Skeletal muscle tissue (tissue), 4 donors: Measurements from ENCODE around the gene MAPK12. TPM values are rescaled to one million over a fixed set of nuclear protein-coding genes. Genes with fewer than 3 reads are reported as not detected.

Source experiments
- H3K27ac ChIP-seq: one replicate; pipeline ENCODE4 v1.7.0; 2013; ENCODE audit warnings: mild to moderate bottlenecking, low read depth, low read length, inconsistent platforms
- H3K27me3 ChIP-seq, 3 donors: one replicate each; pipeline ENCODE4 v1.7.0; 2013; ENCODE audit warnings: low read length in 3 of 3; ENCODE audit not compliant: control insufficient read depth in 3 of 3, insufficient read depth in 3 of 3
- H3K36me3 ChIP-seq, 3 donors: one replicate each; pipeline ENCODE4 v1.7.0; 2013; ENCODE audit warnings: low read length in 3 of 3; ENCODE audit not compliant: control insufficient read depth in 3 of 3, insufficient read depth in 3 of 3
- H3K4me1 ChIP-seq, 3 donors: one replicate each; pipeline ENCODE4 v1.7.0; 2013; ENCODE audit warnings: low read length in 3 of 3, mild to moderate bottlenecking in 3 of 3; ENCODE audit not compliant: control insufficient read depth in 3 of 3, insufficient read depth in 3 of 3
- H3K4me3 ChIP-seq, 3 donors: one replicate each; pipeline ENCODE4 v1.7.0; 2013; ENCODE audit warnings: low read length in 3 of 3
- H3K9ac ChIP-seq, 3 donors: one replicate each; pipeline ENCODE4 v1.7.0; 2013; ENCODE audit warnings: low read length in 3 of 3, mild to moderate bottlenecking in 3 of 3, moderate library complexity in 2 of 3, low read depth in 1 of 3
- H3K9me3 ChIP-seq, 3 donors: one replicate each; pipeline ENCODE4 v1.7.0; 2013; ENCODE audit warnings: low read length in 3 of 3; ENCODE audit not compliant: control insufficient read depth in 3 of 3
- total RNA-seq: library from RNA; depleted of rRNA; stranded (reverse); fragments of >200 nt; gene quantifications from one replicate; pipeline ENCODE4 v1.2.3, GENCODE V29; 2014
- donor health status: Osteomylitis.

The MAPK12 gene
- total RNA-seq, 1 donor from 2014 or later, result 18.8 TPM

- no peak overlapping the region for H3K9ac ChIP-seq
- H3K36me3 ChIP-seq, result peaks cover 0 to 2% (median 0%) of the 10 kb centered on the region in 3 donors
- no peak overlapping the region for H3K27ac ChIP-seq
- H3K27me3 ChIP-seq, result peaks cover 0 to 19% (median 7%) of the 10 kb centered on the region in 3 donors
- peaks cover 9 to 46% (median 34%) of the 10 kb centered on the region in 3 donors for H3K4me1 ChIP-seq
- H3K9me3 ChIP-seq, result no peaks in the 10 kb centered on the region
- H3K4me3 ChIP-seq, result no peak overlapping the region
These were observed 7.2 kb upstream of the MAPK12 start for GRCh38 chr22:50268655-50269113.

GRCh38 chr22:50267591-50268390, 6.3 kb upstream of the MAPK12 start:
- Histone ChIP-seq H3K27me3 (peaks cover 0 to 18% (median 5%) of the 10 kb centered on the region in 3 donors), H3K9me3 (no peaks in the 10 kb centered on the region), H3K4me1 (peaks cover 14 to 55% (median 43%) of the 10 kb centered on the region in 3 donors), H3K36me3 (peaks cover 0 to 2% (median 0%) of the 10 kb centered on the region in 3 donors), H3K27ac (no peak overlapping the region), H3K9ac (no peak overlapping the region), H3K4me3 (peak overlapping the region in 2 of 3 donors; percentile 45 to 49)

DNA sequence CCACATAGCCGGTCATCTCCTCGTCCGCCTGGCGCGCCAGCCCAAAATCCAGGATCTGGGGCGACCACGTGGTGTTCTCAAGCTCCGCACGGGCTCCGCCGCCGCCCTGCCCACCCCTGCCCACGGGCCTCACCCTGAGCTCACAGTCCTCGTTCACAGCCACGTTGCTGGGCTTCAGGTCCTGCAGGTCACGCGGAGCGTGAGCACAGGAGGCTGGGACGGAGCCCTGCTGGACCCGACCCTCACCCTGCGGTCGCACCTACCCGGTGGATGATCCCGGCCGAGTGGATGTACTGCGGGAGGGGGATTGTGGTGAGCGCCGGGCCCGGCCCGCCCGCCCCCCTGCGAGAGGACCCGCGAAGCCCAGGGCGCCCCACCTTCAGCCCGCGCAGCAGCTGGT, 5.5 kb upstream of the MAPK12 start:
- Histone ChIP-seq H3K27me3 (peaks cover 0 to 13% (median 0%) of the 10 kb centered on the region in 3 donors), H3K4me3 (peak overlapping the region in 2 of 3 donors; percentile 45 to 49), H3K27ac (no peak overlapping the region), H3K36me3 (peaks cover 0 to 2% (median 0%) of the 10 kb centered on the region in 3 donors), H3K4me1 (peaks cover 22 to 59% (median 51%) of the 10 kb centered on the region in 3 donors), H3K9ac (no peak overlapping the region), H3K9me3 (no peaks in the 10 kb centered on the region)

GRCh38 chr22:50264946-50265669, 3.6 kb upstream of the MAPK12 start:
- peaks cover 0 to 2% (median 0%) of the 10 kb centered on the region in 3 donors for H3K36me3 ChIP-seq
- no peak overlapping the region for H3K27ac ChIP-seq
- H3K4me1 ChIP-seq, result peaks cover 17 to 52% (median 44%) of the 10 kb centered on the region in 3 donors
- no peak overlapping the region for H3K9ac ChIP-seq
- H3K27me3 ChIP-seq, result peaks cover 0 to 8% (median 0%) of the 10 kb centered on the region in 3 donors
- no peaks in the 10 kb centered on the region for H3K9me3 ChIP-seq
- H3K4me3 ChIP-seq, result no peak overlapping the region

DNA sequence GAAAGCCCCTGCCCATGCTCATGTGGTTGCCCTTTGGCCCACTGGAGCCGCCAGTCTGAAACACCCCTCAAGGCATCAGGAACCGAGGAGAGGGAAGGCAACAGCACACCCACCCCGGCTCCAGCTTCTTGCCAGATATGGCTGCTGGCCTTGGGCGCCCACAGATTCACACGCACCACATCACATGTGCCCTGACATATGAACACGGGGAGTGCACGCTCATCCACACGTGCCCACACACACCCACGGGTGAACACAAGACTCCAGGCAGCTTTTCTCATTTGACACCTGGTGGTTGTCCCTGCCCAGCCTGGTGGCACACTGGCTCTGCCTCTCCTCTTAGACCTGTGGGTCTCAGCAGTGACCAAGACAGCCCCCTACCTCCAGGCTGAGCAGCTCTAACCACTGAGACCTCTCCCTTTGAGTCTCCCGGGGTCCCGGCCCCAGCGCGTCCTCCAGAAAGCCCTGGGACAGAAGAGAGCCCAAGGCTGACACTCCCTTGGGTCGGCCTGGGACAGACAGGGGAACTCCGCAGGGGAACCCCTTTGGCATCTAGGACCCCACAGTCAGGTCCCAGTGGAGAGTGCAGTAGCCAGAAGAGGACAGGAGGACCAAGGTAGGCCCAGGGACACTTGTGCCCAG, 2.7 kb upstream of the MAPK12 start:
- no peak overlapping the region for H3K9ac ChIP-seq
- H3K4me3 ChIP-seq, result no peak overlapping the region
- H3K27me3 ChIP-seq, result peaks cover 0 to 4% (median 0%) of the 10 kb centered on the region in 3 donors
- H3K4me1 ChIP-seq, result peaks cover 21 to 56% (median 48%) of the 10 kb centered on the region in 3 donors
- H3K27ac ChIP-seq, result no peak overlapping the region
- H3K9me3 ChIP-seq, result no peaks in the 10 kb centered on the region
- peaks cover 0 to 4% (median 0%) of the 10 kb centered on the region in 3 donors for H3K36me3 ChIP-seq

DNA sequence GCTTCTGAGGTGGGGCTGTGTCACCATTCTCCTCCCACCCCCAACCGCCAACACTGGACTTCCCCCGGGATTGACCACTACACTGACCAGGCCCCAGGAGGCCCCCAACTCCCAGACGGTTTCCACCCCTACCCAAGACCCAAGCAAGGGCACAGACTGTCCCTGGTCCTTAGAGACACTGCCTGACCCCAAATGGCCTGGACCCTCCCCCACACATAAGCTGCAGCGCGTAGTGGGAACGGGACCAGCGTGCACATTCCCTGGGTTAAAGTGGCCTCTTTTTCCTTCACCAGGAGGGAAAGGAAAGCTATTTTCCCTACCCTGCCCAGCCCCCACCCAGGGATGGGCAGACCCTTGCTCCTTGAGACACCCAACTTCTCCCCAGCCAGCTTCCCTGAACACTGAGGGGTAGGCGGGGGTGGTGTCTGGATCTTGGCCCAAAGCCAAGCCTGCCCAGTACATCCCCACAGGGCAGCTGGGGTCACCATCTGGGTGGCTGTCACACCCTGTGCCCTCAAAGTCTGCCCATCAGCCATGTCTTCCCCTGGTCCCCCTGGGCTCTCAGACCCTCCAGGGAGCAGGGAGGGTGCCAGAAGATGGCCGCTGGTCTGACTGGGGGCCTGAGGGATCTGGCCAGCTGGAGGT, 1.6 kb upstream of the MAPK12 start:
- H3K9ac ChIP-seq, result peak overlapping the region; percentile 5 to 81 (median 73)
- peaks cover 29 to 54% (median 50%) of the 10 kb centered on the region in 3 donors for H3K4me1 ChIP-seq
- no peaks in the 10 kb centered on the region for H3K9me3 ChIP-seq
- peak overlapping the region; percentile 88 for H3K27ac ChIP-seq
- no peaks in the 10 kb centered on the region for H3K27me3 ChIP-seq
- peak overlapping the region in 2 of 3 donors; percentile 22 to 58 for H3K4me3 ChIP-seq
- peaks cover 0 to 4% (median 0%) of the 10 kb centered on the region in 3 donors for H3K36me3 ChIP-seq

- no peaks in the 10 kb centered on the region for H3K9me3 ChIP-seq
- peaks cover 0 to 4% (median 0%) of the 10 kb centered on the region in 3 donors for H3K36me3 ChIP-seq
- H3K4me1 ChIP-seq, result peaks cover 33 to 59% (median 53%) of the 10 kb centered on the region in 3 donors
- no peaks in the 10 kb centered on the region for H3K27me3 ChIP-seq
- peak overlapping the region; percentile 88 for H3K27ac ChIP-seq
- peak overlapping the region; percentile 5 to 81 (median 73) for H3K9ac ChIP-seq
- peak overlapping the region; percentile 38 to 67 (median 58) for H3K4me3 ChIP-seq
These were observed 1.0 kb upstream of the MAPK12 start for GRCh38 chr22:50262460-50262911.

DNA sequence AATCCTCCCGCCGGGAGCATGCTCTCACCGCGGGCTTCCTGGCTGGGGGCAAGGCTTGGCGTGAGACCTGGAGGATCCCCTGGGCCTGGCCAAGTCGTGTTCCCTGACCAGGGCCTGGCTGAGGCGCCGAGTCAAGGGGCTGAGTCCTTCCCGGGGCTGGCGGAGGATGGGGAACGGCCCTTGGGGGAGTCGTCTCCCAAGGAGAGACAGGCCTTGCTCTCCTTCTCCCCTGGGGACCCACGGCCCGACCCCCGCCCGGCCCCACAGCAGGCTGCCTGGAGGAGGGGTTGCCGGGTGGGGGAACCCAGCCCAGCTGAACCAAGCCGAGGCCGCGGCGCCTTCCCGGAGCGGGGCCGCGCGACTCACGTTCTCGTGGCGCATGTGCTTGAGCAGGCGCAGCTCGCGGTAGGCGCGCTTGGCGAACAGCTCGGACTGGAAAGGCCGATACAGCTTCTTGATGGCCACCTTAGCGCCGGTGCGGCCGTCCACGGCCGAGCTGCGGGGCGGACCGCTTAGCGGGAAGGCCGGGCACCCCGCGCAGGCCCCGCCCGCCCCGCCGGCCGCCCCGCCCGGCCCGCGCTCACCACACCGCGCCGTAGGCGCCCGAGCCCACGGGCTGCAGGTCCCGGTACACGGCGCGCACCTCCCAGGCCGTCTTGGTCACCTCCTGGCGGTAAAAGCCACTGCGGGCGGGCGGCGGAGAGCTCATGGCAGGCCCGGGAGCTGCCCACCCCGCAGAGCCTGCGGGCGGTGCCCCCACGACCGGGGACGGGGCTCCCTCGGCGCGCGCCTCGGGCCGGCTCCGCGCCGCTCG, 475 bp downstream of the MAPK12 start:
- H3K27me3 ChIP-seq, result no peaks in the 10 kb centered on the region
- H3K4me1 ChIP-seq, result peaks cover 48 to 60% (median 57%) of the 10 kb centered on the region in 3 donors
- peak overlapping the region; percentile 92 for H3K27ac ChIP-seq
- peak overlapping the region; percentile 84 to 91 (median 87) for H3K9ac ChIP-seq
- H3K4me3 ChIP-seq, result peak overlapping the region; percentile 69 to 80 (median 78)
- peaks cover 3 to 8% (median 6%) of the 10 kb centered on the region in 3 donors for H3K36me3 ChIP-seq
- no peaks in the 10 kb centered on the region for H3K9me3 ChIP-seq
